ENCODE measurements around the gene UNC5C. TPM values are rescaled to one million over a fixed set of nuclear protein-coding genes. Genes with fewer than 3 reads are reported as not detected.

Gene UNC5C
- total RNA-seq, 1 donor from 2014 or later = 76.7 TPM

DNA sequence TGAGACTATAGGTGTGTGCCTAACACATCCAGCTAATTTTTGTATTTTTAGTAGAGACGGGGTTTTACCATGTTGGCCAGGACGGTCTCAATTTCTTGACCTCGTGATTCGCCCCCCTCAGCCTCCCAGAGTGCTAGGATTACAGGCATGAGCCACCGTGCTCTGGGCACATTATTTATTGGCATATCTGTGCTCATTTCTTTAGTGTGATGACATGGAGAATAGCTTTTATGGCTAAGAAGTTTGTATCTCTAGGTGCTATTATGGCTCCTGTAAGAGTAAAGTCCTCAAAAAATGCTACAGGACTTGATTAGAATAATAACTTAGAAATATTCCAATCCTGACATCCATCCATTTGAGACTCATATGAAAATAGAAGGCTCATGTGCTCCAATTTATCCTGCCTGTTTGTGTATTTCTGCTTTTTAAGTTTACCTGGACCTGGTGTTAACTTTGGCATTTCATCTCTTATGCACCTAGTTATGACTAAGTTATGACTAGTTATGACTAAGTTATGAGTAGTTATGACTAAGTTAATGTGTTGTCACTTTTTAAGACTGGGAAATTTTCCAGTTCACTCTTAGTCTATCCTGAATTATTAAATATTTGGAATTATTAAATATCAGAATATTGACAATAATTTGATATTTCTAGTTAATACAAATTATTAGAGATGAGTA, 36.4 kb upstream of the UNC5C start:
- Mint-ChIP-seq H3K4me3 (no peak overlapping the region), H3K27me3 (ENCODE audit: low read depth) (no peaks in the 10 kb centered on the region), H3K36me3 (peaks cover 3% of the 10 kb centered on the region), H3K27ac (no peak overlapping the region), H3K4me1 (no peaks in the 10 kb centered on the region), H3K9me3 (peaks cover 22% of the 10 kb centered on the region)
- DNase-seq (ENCODE audit: low spot score in 2 of 2, unreplicated experiment in 2 of 2) = no peak
- TF ChIP-seq, protein P1, sequence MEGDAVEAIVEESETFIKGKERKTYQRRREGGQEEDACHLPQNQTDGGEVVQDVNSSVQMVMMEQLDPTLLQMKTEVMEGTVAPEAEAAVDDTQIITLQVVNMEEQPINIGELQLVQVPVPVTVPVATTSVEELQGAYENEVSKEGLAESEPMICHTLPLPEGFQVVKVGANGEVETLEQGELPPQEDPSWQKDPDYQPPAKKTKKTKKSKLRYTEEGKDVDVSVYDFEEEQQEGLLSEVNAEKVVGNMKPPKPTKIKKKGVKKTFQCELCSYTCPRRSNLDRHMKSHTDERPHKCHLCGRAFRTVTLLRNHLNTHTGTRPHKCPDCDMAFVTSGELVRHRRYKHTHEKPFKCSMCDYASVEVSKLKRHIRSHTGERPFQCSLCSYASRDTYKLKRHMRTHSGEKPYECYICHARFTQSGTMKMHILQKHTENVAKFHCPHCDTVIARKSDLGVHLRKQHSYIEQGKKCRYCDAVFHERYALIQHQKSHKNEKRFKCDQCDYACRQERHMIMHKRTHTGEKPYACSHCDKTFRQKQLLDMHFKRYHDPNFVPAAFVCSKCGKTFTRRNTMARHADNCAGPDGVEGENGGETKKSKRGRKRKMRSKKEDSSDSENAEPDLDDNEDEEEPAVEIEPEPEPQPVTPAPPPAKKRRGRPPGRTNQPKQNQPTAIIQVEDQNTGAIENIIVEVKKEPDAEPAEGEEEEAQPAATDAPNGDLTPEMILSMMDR (IDR thresholded peaks at IDR 0.05; ENCODE audit: unreplicated experiment) = no peak

DNA sequence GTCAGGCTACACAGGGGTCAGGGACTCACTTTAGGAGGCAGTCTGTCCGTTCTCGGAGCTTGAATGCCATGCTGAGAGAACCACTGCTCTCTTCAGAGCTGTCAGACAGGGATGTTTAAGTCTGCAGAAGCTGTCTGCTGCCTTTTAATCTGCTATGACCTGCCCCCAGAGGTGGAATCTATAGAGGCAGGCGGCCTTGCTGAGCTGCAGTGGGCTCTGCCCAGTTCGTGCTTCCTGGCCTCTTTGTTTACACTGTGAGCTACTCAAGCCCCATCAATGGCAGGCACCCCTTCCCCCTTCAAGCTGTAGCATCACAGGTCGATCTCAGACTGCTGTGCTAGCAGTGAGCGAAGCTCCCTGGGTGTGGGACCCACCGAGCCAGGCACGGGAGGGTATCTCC, 31.5 kb upstream of the UNC5C start:
- no peak overlapping the region for H3K4me3 Mint-ChIP-seq
- no peak for DNase-seq (ENCODE audit: low spot score in 2 of 2, unreplicated experiment in 2 of 2)
- no peaks in the 10 kb centered on the region for H3K4me1 Mint-ChIP-seq
- H3K27ac Mint-ChIP-seq = no peak overlapping the region
- H3K36me3 Mint-ChIP-seq = peaks cover 25% of the 10 kb centered on the region
- peaks cover 67% of the 10 kb centered on the region for H3K9me3 Mint-ChIP-seq
- H3K27me3 Mint-ChIP-seq (ENCODE audit: low read depth) = no peaks in the 10 kb centered on the region
- TF ChIP-seq, protein P1 (IDR thresholded peaks at IDR 0.05; ENCODE audit: unreplicated experiment) = no peak

DNA sequence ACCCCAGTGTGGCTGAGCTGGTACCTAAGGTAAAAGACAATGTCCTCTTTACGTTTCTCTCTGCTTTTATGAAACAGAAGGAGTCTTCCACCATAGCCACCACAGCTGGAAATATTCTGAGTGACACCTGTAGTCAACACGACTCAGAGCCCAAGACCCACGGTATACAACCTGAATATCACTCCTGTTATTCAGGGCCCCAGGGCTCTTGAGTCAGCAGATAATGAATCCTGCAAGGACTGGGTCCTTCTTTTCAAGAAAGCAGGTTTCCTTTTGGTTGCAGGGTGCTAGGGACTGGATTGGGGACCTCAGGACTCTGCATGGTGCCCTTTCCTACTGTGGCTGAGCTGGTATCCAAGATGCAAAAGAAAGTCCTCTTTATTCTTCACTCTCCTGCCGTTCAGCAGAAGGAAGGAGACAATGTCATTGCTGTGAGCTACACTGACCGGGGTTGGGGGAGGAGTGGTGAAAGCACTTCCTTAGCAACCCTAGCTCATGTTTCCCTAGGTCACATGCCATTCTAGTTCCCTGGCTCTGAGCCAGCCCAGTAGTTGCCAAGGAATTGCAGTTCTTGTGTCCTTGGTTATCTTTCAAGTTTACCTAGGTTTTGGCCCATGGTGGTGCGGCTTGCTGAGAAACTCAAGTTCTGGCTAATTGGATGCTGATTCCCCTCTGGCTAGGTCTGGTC, 23.7 kb upstream of the UNC5C start:
- no peak for DNase-seq (ENCODE audit: low spot score in 2 of 2, unreplicated experiment in 2 of 2)
- no peak overlapping the region for H3K4me3 Mint-ChIP-seq
- H3K27ac Mint-ChIP-seq = no peak overlapping the region
- H3K36me3 Mint-ChIP-seq = peaks cover 14% of the 10 kb centered on the region
- peaks cover 73% of the 10 kb centered on the region for H3K9me3 Mint-ChIP-seq
- no peaks in the 10 kb centered on the region for H3K27me3 Mint-ChIP-seq (ENCODE audit: low read depth)
- no peaks in the 10 kb centered on the region for H3K4me1 Mint-ChIP-seq
- TF ChIP-seq, protein P1 (IDR thresholded peaks at IDR 0.05; ENCODE audit: unreplicated experiment) = no peak

DNA sequence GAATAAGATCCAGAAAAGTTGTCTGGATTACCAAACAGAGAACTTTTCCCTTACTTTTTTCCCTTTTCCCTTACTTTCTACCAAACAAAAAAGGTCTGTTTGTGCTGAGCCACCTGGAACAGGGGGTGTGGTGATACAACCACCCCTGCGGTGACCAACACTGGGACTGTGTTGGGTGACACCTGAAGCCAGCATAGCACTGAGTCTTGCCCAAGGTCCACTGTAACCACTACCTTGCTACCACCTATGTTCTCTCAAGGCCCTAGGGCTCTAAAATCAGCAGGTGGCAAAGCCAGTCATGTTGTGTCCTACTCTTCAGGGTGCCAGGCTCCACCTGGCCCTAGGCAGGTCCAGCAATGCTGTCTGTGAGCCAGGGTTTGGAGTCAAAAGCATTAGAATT, 22.8 kb upstream of the UNC5C start:
- Mint-ChIP-seq H3K27me3 (ENCODE audit: low read depth) (no peaks in the 10 kb centered on the region), H3K4me3 (no peak overlapping the region), H3K27ac (no peak overlapping the region), H3K4me1 (no peaks in the 10 kb centered on the region), H3K36me3 (peaks cover 14% of the 10 kb centered on the region), H3K9me3 (peaks cover 74% of the 10 kb centered on the region)
- DNase-seq (ENCODE audit: low spot score in 2 of 2, unreplicated experiment in 2 of 2) = no peak
- TF ChIP-seq, protein P1 (IDR thresholded peaks at IDR 0.05; ENCODE audit: unreplicated experiment) = no peak

DNA sequence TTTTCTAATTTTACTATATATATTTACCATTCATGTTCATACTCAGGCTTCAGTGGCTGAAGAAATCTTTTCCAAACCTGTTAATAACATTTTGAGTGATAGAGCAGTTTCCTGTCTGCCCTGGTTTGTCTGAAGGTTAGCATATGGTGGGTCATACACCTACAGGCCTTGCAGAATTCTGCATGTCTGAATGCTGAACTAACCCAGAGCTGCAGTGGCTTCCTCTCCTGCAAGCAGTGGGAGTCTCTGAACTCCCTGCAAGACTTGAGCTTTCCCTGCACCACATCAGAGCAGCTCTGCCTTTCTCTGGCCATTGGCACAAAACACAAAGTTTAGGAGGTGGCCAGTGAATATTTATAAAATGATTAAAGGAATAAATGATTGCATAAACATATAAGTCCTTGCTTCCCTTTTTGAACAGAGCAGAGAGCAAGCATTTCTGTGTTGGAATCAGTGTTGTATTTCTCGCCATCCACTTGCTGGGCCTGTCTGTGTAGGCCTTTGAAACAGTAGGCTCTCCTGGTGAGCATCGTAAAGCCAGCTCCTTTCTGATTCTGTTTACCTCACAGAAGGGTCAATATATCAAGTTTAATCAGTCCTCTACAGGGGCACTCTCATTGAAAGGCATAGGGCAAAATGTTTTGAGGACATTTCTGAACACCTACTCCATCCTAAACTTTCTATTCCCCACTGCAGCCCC, 15.0 kb upstream of the UNC5C start:
- H3K9me3 Mint-ChIP-seq = peaks cover 26% of the 10 kb centered on the region
- H3K27ac Mint-ChIP-seq = no peak overlapping the region
- H3K36me3 Mint-ChIP-seq = peaks cover 2% of the 10 kb centered on the region
- H3K4me1 Mint-ChIP-seq = peaks cover 5% of the 10 kb centered on the region
- TF ChIP-seq, protein P1 (IDR thresholded peaks at IDR 0.05; ENCODE audit: unreplicated experiment) = no peak
- DNase-seq (ENCODE audit: low spot score in 2 of 2, unreplicated experiment in 2 of 2) = no peak
- H3K4me3 Mint-ChIP-seq = no peak overlapping the region
- no peaks in the 10 kb centered on the region for H3K27me3 Mint-ChIP-seq (ENCODE audit: low read depth)
